ENCODE data around the gene ANO2.

DNA sequence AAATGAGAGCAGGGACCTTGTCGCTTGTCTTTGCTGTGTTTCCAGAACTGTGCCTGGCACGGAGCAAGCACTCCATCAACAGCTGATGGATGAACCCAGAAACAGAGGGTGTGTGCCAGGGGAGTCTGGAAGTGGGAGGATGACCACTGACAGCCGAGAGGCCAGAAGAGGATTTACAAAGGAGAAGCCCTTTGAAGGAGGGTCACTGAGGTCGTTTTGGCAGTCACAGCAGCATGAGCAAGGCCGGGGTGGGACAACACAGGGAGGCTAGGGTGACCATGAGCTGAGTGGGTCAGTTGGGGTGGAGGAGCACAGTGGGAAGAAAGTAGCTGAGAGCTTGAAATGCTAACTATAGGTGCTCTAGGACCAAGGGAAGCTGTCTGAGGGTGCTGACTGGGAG lies 313.6 kb downstream of the ANO2 start:
- TF ChIP-seq, protein P1, sequence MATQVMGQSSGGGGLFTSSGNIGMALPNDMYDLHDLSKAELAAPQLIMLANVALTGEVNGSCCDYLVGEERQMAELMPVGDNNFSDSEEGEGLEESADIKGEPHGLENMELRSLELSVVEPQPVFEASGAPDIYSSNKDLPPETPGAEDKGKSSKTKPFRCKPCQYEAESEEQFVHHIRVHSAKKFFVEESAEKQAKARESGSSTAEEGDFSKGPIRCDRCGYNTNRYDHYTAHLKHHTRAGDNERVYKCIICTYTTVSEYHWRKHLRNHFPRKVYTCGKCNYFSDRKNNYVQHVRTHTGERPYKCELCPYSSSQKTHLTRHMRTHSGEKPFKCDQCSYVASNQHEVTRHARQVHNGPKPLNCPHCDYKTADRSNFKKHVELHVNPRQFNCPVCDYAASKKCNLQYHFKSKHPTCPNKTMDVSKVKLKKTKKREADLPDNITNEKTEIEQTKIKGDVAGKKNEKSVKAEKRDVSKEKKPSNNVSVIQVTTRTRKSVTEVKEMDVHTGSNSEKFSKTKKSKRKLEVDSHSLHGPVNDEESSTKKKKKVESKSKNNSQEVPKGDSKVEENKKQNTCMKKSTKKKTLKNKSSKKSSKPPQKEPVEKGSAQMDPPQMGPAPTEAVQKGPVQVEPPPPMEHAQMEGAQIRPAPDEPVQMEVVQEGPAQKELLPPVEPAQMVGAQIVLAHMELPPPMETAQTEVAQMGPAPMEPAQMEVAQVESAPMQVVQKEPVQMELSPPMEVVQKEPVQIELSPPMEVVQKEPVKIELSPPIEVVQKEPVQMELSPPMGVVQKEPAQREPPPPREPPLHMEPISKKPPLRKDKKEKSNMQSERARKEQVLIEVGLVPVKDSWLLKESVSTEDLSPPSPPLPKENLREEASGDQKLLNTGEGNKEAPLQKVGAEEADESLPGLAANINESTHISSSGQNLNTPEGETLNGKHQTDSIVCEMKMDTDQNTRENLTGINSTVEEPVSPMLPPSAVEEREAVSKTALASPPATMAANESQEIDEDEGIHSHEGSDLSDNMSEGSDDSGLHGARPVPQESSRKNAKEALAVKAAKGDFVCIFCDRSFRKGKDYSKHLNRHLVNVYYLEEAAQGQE (IDR thresholded peaks at IDR 0.05; ENCODE audit: borderline replicate concordance), result no peak
- TF ChIP-seq EP300 (conservative IDR thresholded peaks at IDR 0.05; ENCODE audit: poor library complexity, severe bottlenecking) (no peak), TAF1 (IDR thresholded peaks at IDR 0.05; ENCODE audit: low read depth) (no peak), SMC3 (conservative IDR thresholded peaks at IDR 0.05; ENCODE audit: poor library complexity) (no peak), EZH2 (IDR thresholded peaks at IDR 0.05; ENCODE audit: borderline replicate concordance, insufficient read depth, low read length, poor library complexity, severe bottlenecking) (no peak), POLR2AphosphoS5 (IDR thresholded peaks at IDR 0.05) (no peak), RAD21 (conservative IDR thresholded peaks at IDR 0.05) (no peak), MXI1 (conservative IDR thresholded peaks at IDR 0.05; ENCODE audit: poor library complexity, severe bottlenecking) (no peak)
- TF ChIP-seq, protein P2, sequence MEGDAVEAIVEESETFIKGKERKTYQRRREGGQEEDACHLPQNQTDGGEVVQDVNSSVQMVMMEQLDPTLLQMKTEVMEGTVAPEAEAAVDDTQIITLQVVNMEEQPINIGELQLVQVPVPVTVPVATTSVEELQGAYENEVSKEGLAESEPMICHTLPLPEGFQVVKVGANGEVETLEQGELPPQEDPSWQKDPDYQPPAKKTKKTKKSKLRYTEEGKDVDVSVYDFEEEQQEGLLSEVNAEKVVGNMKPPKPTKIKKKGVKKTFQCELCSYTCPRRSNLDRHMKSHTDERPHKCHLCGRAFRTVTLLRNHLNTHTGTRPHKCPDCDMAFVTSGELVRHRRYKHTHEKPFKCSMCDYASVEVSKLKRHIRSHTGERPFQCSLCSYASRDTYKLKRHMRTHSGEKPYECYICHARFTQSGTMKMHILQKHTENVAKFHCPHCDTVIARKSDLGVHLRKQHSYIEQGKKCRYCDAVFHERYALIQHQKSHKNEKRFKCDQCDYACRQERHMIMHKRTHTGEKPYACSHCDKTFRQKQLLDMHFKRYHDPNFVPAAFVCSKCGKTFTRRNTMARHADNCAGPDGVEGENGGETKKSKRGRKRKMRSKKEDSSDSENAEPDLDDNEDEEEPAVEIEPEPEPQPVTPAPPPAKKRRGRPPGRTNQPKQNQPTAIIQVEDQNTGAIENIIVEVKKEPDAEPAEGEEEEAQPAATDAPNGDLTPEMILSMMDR (IDR thresholded peaks at IDR 0.05; ENCODE audit: poor library complexity, severe bottlenecking), result no peak

Measured in neural cell (in vitro differentiated cells).